ENCODE results near the gene IL37.

GRCh38 chr2:112864072-112864471 lies 46.9 kb upstream of the IL37 start:
- TF ChIP-seq CTCF (IDR thresholded peaks at IDR 0.05), result no peak
- no peak for TF ChIP-seq POLR2A (IDR thresholded peaks at IDR 0.05)
